Esophagus muscularis mucosa (tissue), 4 donors: ENCODE data around the gene AGTR2. TPM values are rescaled to one million over a fixed set of nuclear protein-coding genes. Genes with fewer than 3 reads are reported as not detected.
"Not testable (repeated sequence)": the region's sequence is repeated elsewhere in the genome, so short reads cannot be mapped to it uniquely, and the experiment has no call there.

Experiments used
- DNase-seq: peaks from one replicate; pipeline ENCODE4 v3.0.0-alpha.2; 2017; ENCODE audit errors: extremely low spot score
- H3K27ac ChIP-seq, 4 donors: fragments of 200-600 bp; sonication (generic); replicated peaks in 1 of 4; 1 replicate in 3 of 4; 2 replicates in 1 of 4; pipeline ENCODE4 v1.5.1; 2016 to 2019; ENCODE audit warnings: mild to moderate bottlenecking in 1 of 4
- H3K27me3 ChIP-seq, 4 donors: fragments of 200-600 bp; sonication (generic); one replicate each; pipeline versions ENCODE4 v1.5.1 to v1.6.0; 2016 to 2019
- H3K36me3 ChIP-seq, 4 donors: fragments of 200-600 bp; sonication (generic); one replicate each; pipeline ENCODE4 v1.5.1; 2016 to 2019
- H3K4me1 ChIP-seq, 4 donors: fragments of 200-600 bp; sonication (generic); one replicate each; pipeline ENCODE4 v1.5.1; 2016 to 2019
- H3K4me3 ChIP-seq, 4 donors: fragments of 200-600 bp; sonication (generic); 1 replicate in 2 of 4; 2 replicates in 2 of 4; pipeline ENCODE4 v1.5.1; 2016 to 2019; ENCODE audit warnings: mild to moderate bottlenecking in 4 of 4, moderate library complexity in 1 of 4
- H3K9me3 ChIP-seq, 4 donors: fragments of 200-600 bp; sonication (generic); 1 replicate in 3 of 4; 2 replicates in 1 of 4; pipeline ENCODE4 v1.5.1; 2016 to 2019
- EP300 ChIP-seq: sonication (generic); formaldehyde crosslinking; IDR thresholded peaks from one replicate; pipeline ENCODE4 v1.6.1; 2017; ENCODE audit warnings: antibody characterized with exemption
- POLR2A ChIP-seq: fragments of 450-650 bp; IDR thresholded peaks from one replicate; pipeline ENCODE4 v1.6.1; 2017; ENCODE audit warnings: antibody characterized with exemption, moderate library complexity, mild to moderate bottlenecking, low read depth
- POLR2AphosphoS5 ChIP-seq, 2 donors: sonication (generic); formaldehyde crosslinking; IDR thresholded peaks; one replicate each; pipeline ENCODE4 v1.6.1; 2017; ENCODE audit warnings: antibody characterized with exemption in 2 of 2
- WGBS: methylation state at CpG from one replicate; pipeline ENCODE4 v1.1.5; 2018; 5-methylcytosine and 5-hydroxymethylcytosine counted together
- intact Hi-C: fragments of 100-400 bp; cut with DNase I; formaldehyde crosslinking; loops from one replicate; pipeline ENCODE4 v1.15.1; 2023
- total RNA-seq, 4 donors: library from RNA; depleted of rRNA; stranded (reverse); fragments of >200 nt; gene quantifications; one replicate each; pipeline versions ENCODE4 v1.1.0 to v1.2.1, GENCODE V29; 2016
- TF ChIP-seq, protein P1 (sequence below), 3 experiments: fragments of 200-600 bp in 2 of 3; fragments of 450-650 bp in 1 of 3; sonication (generic) in 2 of 3; IDR thresholded peaks; one replicate each; pipeline ENCODE4 v1.5.1; 2017 to 2019; ENCODE audit warnings: antibody characterized with exemption in 3 of 3, mild to moderate bottlenecking in 2 of 3, moderate library complexity in 1 of 3

AGTR2 gene
- not detected for total RNA-seq

- H3K36me3 ChIP-seq, result no peaks in the 10 kb centered on the region
- WGBS, result 41% methylated on average over 3 of the region's 3 CpGs
- TF ChIP-seq POLR2AphosphoS5 (IDR thresholded peaks at IDR 0.05), result no peak
- no peaks in the 10 kb centered on the region for H3K4me1 ChIP-seq
- DNase-seq, result no peak
- no peaks in the 10 kb centered on the region for H3K9me3 ChIP-seq
- no peak within 1 kb of the TSS for H3K4me3 ChIP-seq
- no peaks in the 10 kb centered on the region for H3K27me3 ChIP-seq
- no peak within 1 kb of the TSS for H3K27ac ChIP-seq
- intact Hi-C loops, result no loop called here
Measured at GRCh38 chrX:116170511-116170910, at the start of gene AGTR2. AGTR2 (plus strand) TSS chrX:116170744; CDS start chrX:116172281, 1,537 bp downstream.

DNA sequence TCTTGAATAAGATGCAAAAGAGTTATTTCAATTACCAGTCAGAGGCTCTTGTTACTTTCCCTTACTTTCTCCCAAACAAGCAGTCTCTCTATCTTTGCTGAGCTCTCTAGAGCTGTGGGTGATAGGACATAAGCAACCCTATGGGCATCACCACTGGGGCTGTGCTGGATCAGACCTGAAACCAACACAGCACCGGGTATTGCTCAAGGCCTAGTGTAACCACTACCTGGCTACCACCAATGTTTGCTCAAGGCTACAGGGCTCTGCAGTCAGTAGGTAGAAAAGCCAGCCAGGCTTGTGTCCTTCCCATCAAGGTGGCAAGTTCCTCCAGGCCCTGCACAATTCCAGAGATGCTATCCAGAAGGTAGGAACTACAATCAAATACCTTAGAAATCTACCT is 35.3 kb upstream of the AGTR2 start:
- no peak overlapping the region for H3K27ac ChIP-seq
- TF ChIP-seq, protein P1, sequence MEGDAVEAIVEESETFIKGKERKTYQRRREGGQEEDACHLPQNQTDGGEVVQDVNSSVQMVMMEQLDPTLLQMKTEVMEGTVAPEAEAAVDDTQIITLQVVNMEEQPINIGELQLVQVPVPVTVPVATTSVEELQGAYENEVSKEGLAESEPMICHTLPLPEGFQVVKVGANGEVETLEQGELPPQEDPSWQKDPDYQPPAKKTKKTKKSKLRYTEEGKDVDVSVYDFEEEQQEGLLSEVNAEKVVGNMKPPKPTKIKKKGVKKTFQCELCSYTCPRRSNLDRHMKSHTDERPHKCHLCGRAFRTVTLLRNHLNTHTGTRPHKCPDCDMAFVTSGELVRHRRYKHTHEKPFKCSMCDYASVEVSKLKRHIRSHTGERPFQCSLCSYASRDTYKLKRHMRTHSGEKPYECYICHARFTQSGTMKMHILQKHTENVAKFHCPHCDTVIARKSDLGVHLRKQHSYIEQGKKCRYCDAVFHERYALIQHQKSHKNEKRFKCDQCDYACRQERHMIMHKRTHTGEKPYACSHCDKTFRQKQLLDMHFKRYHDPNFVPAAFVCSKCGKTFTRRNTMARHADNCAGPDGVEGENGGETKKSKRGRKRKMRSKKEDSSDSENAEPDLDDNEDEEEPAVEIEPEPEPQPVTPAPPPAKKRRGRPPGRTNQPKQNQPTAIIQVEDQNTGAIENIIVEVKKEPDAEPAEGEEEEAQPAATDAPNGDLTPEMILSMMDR (IDR thresholded peaks at IDR 0.05), result no peak
- TF ChIP-seq POLR2AphosphoS5 (IDR thresholded peaks at IDR 0.05) (no peak), POLR2A (no peak), EP300 (no peak)
- H3K4me1 ChIP-seq, result no peaks in the 10 kb centered on the region
- no peak overlapping the region for H3K4me3 ChIP-seq
- H3K27me3 ChIP-seq, result no peaks in the 10 kb centered on the region
- intact Hi-C loops, result no loop called here
- no peaks in the 10 kb centered on the region for H3K36me3 ChIP-seq
- WGBS, result 91% methylated on average over 1 of the region's 1 CpG
- DNase-seq, result no peak
- no peaks in the 10 kb centered on the region for H3K9me3 ChIP-seq

DNA sequence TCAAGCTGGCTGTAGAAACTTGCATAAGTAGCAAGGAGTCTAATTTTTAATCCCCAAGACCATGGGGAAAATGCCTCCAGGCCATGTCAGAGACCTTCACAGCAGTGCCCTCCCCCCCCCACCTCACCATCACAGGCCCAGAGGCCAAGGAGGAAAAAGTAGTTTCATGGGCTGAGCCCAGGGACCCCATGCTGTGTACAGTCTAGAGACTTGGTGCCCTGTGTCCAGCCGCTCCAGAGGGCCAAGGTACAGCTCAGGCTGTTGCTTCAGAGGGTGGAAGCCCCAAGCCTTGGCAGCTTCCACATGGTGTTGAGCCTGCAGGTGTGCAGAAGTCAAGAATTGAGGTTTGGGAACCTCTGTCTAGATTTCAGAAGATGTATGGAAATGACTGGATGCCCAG is 29.3 kb upstream of the AGTR2 start:
- intact Hi-C loops, result not testable (repeated sequence)

DNA sequence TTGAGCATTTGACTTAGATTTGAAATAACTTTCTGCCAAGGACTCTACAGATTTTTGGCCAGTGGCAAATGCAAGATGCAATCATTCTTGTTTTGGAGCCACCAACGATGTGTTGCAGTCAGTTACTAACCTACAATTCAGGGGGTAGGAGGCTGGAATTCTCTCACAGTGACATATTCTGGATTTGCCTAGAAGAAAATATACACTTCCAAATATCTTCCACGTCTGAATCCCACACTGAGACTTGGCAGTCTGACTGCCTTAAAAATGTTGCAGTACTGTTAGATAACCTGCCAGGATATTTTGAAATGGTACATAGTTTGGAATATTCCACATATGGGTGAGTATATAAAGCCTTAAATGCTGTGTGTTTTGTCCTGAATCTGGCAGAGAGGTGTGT is 27.6 kb upstream of the AGTR2 start:
- Histone ChIP-seq H3K9me3 (no peaks in the 10 kb centered on the region), H3K4me3 (no peak overlapping the region), H3K27ac (no peak overlapping the region), H3K27me3 (no peaks in the 10 kb centered on the region), H3K36me3 (no peaks in the 10 kb centered on the region), H3K4me1 (no peaks in the 10 kb centered on the region)
- no peak for DNase-seq
- TF ChIP-seq, protein P1 (IDR thresholded peaks at IDR 0.05), result no peak
- TF ChIP-seq POLR2AphosphoS5 (IDR thresholded peaks at IDR 0.05) (no peak), EP300 (no peak), POLR2A (no peak)
- 25% methylated on average over 2 of the region's 2 CpGs for WGBS
- intact Hi-C loops, result no loop called here

More for the DNA sequence above, 29.3 kb upstream of the AGTR2 start:
- DNase-seq, H3K9me3 ChIP-seq, H3K4me3 ChIP-seq, H3K36me3 ChIP-seq, H3K4me1 ChIP-seq, H3K27me3 ChIP-seq, H3K27ac ChIP-seq: not testable (repeated sequence)
- WGBS, result 67% methylated on average over 1 of the region's 1 CpG

GRCh38 chrX:116172976-116173375 is 2.4 kb downstream of the AGTR2 start:
- Histone ChIP-seq H3K4me3 (no peak overlapping the region), H3K27ac (no peak overlapping the region), H3K4me1 (no peaks in the 10 kb centered on the region), H3K9me3 (no peaks in the 10 kb centered on the region), H3K27me3 (no peaks in the 10 kb centered on the region), H3K36me3 (no peaks in the 10 kb centered on the region)
- 57% methylated on average over 9 of the region's 9 CpGs for WGBS
- DNase-seq, result no peak
- intact Hi-C loops, result no loop called here
- TF ChIP-seq POLR2AphosphoS5 (IDR thresholded peaks at IDR 0.05) (no peak), EP300 (no peak), POLR2A (no peak)
- TF ChIP-seq, protein P1 (IDR thresholded peaks at IDR 0.05), result no peak

- H3K27me3 ChIP-seq, result no peaks in the 10 kb centered on the region
- no peaks in the 10 kb centered on the region for H3K9me3 ChIP-seq
- no peak for TF ChIP-seq POLR2AphosphoS5 (IDR thresholded peaks at IDR 0.05)
- TF ChIP-seq, protein P1 (IDR thresholded peaks at IDR 0.05), result no peak
- no peak for DNase-seq
- no peaks in the 10 kb centered on the region for H3K36me3 ChIP-seq
- no peak overlapping the region for H3K27ac ChIP-seq
- H3K4me3 ChIP-seq, result no peak overlapping the region
- 67% methylated on average over 1 of the region's 1 CpG for WGBS
- no peaks in the 10 kb centered on the region for H3K4me1 ChIP-seq
- intact Hi-C loops, result no loop called here
Measured at GRCh38 chrX:116181300-116181699, 10.8 kb downstream of the AGTR2 start.
